Measurements from ENCODE around the gene BST2.

Gene BST2, protein sequence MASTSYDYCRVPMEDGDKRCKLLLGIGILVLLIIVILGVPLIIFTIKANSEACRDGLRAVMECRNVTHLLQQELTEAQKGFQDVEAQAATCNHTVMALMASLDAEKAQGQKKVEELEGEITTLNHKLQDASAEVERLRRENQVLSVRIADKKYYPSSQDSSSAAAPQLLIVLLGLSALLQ

DNA sequence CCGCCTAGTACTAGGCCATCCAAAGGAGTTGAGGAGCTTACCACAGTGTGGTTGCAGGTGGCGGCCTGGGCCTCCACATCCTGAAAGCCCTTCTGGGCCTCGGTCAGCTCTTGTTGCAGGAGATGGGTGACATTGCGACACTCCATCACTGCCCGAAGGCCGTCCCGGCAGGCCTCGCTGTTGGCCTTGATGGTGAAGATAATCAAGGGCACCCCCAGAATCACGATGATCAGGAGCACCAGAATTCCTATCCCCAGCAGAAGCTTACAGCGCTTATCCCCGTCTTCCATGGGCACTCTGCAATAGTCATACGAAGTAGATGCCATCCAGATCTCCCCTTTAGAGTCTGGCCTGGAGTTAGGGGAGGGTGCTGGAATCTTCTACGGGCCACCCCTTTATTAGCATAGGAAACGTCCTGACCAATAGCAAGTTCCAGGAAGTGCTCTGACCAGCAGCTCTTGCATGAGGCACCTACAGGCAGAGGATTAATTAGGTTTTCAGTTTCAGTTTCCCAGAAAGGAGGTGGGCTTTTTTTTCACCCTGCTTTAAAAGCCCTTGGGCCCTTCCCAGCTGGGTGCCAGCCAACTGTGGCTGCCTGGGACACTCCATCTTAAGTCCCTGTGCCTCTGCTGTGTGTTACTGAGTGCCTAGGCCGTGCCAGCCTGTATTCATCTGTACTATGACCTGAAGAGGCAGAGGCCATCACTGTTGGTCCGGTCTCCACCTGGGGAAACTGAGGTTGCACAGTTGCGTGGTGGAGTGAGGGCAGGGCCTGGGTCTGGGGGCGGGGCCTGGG lies at the start of gene BST2:
Gene BST2 (minus strand): TSS at position 381 of the 796 bp plus-strand sequence. CDS start 55 bp downstream, at position 326.
- H3K4me3 ChIP-seq (replicated peaks; ENCODE audit: low read depth, low read length) = no peak within 1 kb of the TSS
- TF ChIP-seq, protein P1, sequence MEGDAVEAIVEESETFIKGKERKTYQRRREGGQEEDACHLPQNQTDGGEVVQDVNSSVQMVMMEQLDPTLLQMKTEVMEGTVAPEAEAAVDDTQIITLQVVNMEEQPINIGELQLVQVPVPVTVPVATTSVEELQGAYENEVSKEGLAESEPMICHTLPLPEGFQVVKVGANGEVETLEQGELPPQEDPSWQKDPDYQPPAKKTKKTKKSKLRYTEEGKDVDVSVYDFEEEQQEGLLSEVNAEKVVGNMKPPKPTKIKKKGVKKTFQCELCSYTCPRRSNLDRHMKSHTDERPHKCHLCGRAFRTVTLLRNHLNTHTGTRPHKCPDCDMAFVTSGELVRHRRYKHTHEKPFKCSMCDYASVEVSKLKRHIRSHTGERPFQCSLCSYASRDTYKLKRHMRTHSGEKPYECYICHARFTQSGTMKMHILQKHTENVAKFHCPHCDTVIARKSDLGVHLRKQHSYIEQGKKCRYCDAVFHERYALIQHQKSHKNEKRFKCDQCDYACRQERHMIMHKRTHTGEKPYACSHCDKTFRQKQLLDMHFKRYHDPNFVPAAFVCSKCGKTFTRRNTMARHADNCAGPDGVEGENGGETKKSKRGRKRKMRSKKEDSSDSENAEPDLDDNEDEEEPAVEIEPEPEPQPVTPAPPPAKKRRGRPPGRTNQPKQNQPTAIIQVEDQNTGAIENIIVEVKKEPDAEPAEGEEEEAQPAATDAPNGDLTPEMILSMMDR (IDR thresholded peaks at IDR 0.05; ENCODE audit: low read depth, low read length, missing control alignments) = no peak
- DNase-seq (ENCODE audit: extremely low read depth, low read depth) = no peak

DNA sequence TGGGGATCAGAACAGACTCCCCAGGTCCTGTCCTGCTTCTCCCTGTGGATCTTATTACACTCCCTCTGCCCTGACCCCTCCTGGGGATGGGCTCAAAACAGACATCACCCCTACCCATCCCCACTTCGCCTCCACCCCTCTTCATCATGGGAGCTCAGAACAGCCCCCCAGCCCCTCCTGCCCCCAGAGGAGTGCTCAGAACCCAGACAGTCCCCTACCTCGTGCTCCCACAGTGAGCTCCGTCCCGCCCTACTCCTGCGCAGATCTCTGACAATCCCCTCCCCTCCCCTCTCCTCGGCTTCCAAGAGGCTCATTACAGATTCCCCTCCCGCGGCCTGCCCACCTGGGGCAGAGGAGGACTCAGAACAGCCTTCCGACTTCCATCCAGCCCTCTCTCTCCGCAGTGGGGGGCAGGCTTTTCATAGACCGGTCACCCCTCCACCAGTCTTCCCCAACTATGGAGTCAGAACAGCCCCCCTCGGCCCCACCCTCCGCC lies 49.2 kb upstream of the BST2 start:
- no peak overlapping the region for H3K4me3 ChIP-seq (replicated peaks; ENCODE audit: low read depth, low read length)
- TF ChIP-seq, protein P1 (IDR thresholded peaks at IDR 0.05; ENCODE audit: low read depth, low read length, missing control alignments) = no peak
- DNase-seq (ENCODE audit: extremely low read depth, low read depth) = no peak

DNA sequence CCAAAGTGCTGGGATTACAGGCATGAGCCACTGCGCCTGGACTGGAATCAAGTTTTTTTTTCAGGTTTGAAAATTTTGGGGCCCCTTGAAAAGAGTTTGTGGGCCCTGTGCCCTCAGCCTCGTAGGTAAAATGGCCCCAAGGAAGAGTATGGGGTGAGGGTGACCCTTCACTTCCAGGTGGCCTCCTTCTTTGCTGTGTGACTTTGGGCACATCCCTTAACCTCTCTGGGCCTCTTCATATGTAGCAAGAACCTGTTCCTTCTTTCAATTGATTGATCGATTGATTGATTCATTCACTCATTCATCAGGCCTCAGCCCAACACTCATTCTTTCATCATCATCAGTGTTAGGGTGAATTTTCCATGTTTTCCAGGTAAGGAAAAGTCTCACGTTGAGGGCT lies 46.4 kb upstream of the BST2 start:
- TF ChIP-seq, protein P1 (IDR thresholded peaks at IDR 0.05; ENCODE audit: low read depth, low read length, missing control alignments) = no peak

DNA sequence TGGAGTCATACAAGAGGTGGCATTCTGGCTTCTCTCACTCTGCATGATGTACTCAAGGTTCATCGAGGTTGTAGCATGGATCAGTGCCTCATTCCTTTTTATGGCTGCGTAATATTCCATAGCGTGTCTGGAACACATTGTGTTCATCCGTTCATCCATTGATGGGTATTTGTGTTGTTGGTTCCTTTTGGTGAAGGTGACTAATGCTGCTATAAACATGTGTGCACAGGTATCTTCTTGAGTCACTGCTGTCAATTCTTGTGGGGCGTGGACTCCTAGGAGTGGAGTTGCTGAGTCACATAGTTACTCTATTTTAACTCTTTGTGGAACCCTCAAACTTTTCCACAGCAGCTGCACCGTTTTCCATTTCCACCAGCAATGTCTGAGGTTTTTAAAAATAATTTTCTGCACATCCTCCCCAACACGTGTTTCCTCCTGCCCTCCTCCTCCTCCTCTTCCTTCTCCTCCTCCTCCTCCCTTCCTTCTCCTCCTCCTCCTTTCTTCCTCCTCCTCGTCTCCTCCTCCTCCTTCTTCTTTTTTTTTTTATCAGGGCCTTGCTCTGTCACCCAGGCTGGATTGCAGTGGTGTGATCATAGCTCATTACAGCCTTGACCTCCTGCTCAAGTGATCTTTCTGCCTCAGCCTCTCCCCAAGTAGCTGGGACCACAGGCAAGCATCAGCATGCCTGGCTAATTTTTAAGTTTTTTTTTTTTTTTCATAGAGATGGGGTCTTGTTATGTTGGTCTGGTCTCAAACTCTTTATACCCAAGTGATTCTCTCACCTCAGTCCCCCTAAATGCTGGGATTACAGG lies 45.0 kb upstream of the BST2 start:
- TF ChIP-seq, protein P1 (IDR thresholded peaks at IDR 0.05; ENCODE audit: low read depth, low read length, missing control alignments) = no peak
- DNase-seq (ENCODE audit: extremely low read depth, low read depth) = no peak
- no peak overlapping the region for H3K4me3 ChIP-seq (replicated peaks; ENCODE audit: low read depth, low read length)

More for the DNA sequence above, 46.4 kb upstream of the BST2 start:
- no peak overlapping the region for H3K4me3 ChIP-seq (replicated peaks; ENCODE audit: low read depth, low read length)
- no peak for DNase-seq (ENCODE audit: extremely low read depth, low read depth)

DNA sequence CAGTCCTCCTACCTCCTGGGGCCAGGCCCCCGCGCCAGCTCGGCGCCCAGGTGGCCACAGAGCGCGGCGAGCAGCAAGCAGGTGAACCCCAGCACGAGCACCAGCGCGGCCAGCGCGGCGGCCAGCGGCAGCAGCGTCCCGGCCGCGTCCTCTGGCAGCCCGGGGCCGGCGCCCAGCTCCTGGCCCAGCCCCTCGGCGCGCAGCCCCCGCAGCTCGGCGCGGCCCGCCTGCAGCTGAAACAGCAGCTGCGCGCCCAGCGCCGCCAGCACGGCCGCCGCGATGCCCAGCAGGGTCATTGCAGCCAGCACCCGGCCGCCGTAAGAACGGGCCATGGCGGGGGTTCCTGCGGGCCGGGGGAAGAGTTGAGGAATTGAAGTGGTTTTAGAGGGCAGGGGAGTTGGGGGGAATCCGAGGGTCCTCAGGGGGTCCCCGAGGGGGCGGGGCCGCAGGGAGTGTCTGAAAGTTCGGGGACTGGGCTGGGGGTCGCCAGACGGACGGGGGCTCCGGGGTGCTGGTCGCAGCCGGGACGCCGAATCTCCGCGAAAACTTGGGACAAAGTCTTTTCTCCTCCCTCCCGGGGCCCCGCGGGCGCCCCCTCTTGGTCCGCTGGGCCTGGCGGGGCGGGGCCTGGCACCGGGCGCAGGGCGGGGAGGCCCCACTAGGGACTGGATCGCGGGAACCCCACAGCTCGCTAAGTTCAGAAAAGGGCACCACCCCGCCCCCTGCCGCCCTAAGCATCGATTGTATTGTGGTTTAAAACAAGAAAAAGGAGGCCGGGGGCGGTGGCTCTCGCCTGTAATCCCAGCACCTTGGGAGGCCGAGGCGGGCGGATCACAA lies 42.9 kb upstream of the BST2 start, which contains the start of gene TMEM221:
Gene TMEM221 (minus strand): TSS at position 538 of the 837 bp plus-strand sequence. CDS start 206 bp downstream, at position 332.
- H3K4me3 ChIP-seq (replicated peaks; ENCODE audit: low read depth, low read length) = peak within 1 kb of the TSS; percentile 25; the same call in 1 of the 2 replicates
- DNase-seq (ENCODE audit: extremely low read depth, low read depth) = no peak
- TF ChIP-seq, protein P1 (IDR thresholded peaks at IDR 0.05; ENCODE audit: low read depth, low read length, missing control alignments) = peak; percentile 57

DNA sequence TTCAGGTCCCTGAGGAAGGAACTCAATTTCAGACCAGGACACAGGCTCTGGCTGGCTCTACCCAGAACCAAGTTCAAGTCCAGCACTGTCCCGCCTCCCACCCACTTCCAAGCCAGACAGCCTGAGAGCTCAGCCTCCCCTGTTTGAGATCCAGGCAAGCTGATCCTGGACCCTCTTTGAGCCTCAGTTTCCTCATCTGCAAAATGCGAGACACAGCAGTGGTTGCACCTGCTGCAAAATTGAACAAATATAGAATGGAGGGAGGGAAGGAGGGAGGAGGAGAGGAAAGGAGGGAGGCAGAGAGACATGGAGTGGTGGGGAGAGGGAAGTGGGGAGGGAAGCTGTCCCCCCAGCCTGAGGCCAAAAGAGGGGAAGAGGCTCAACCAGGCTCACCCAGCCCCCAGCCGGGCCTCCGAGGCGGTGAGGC lies 42.3 kb upstream of the BST2 start:
- no peak overlapping the region for H3K4me3 ChIP-seq (replicated peaks; ENCODE audit: low read depth, low read length)
- TF ChIP-seq, protein P1 (IDR thresholded peaks at IDR 0.05; ENCODE audit: low read depth, low read length, missing control alignments) = no peak
- no peak for DNase-seq (ENCODE audit: extremely low read depth, low read depth)

Measured in HFF-Myc (cell line).